WTC11 (cell line): ENCODE measurements around the gene HRC. TPM values are rescaled to one million over a fixed set of nuclear protein-coding genes. Genes with fewer than 3 reads are reported as not detected.

Experiments used
- ATAC-seq: fragments of 200-7000 bp; cut with Tn5 transposase; 2 replicates; pipeline ENCODE4 v1.10.0; 2021; ENCODE audit warnings: mild to moderate bottlenecking, moderate library complexity
- CTCF ChIA-PET: fragments of 300-600 bp; sonication (Branson Sonifier 250); formaldehyde crosslinking; loops from one replicate; lab custom pipeline; 2021; ENCODE audit warnings: antibody characterized with exemption; lab: Charles Lee
- POLR2A ChIA-PET: fragments of 350-600 bp; sonication (Branson Sonifier 250); formaldehyde crosslinking; loops from one replicate; lab custom pipeline; 2021; ENCODE audit warnings: antibody characterized with exemption; lab: Charles Lee
- DNase-seq: peaks from one replicate; pipeline ENCODE4 v3.0.0; 2021; ENCODE audit warnings: low spot score
- H3K27ac Mint-ChIP-seq: 2 replicates; pipeline ENCODE4 v1.8.0; 2021; ENCODE audit warnings: mixed read lengths
- H3K27me3 Mint-ChIP-seq: 2 replicates; pipeline ENCODE4 v1.8.0; 2021; ENCODE audit warnings: low read depth, mild to moderate bottlenecking, moderate library complexity, mixed read lengths
- H3K36me3 Mint-ChIP-seq: 2 replicates; pipeline ENCODE4 v1.8.0; 2021; ENCODE audit warnings: mixed read lengths
- H3K4me1 Mint-ChIP-seq: 2 replicates; pipeline ENCODE4 v1.8.0; 2022; ENCODE audit warnings: mixed read lengths
- H3K4me3 Mint-ChIP-seq: 2 replicates; pipeline ENCODE4 v1.8.0; 2021; ENCODE audit warnings: mild to moderate bottlenecking, moderate library complexity, mixed read lengths
- H3K9me3 Mint-ChIP-seq: 2 replicates; pipeline ENCODE4 v1.8.0; 2021; ENCODE audit warnings: mixed read lengths
- GRHL2 ChIP-seq: fragments of 250-450 bp; sonication (Bioruptor Pico); IDR thresholded peaks from 2 replicates; pipeline ENCODE4 v1.8.0; 2022; ENCODE audit warnings: mild to moderate bottlenecking, moderate library complexity; ENCODE audit not compliant: insufficient replicate concordance, severe bottlenecking
- SP1 ChIP-seq: sonication (generic); formaldehyde crosslinking; conservative IDR thresholded peaks from 2 replicates; pipeline ENCODE4 v1.8.1; 2022; ENCODE audit warnings: missing genetic modification reagents
- total RNA-seq: library from RNA; stranded (reverse); gene quantifications from 3 replicates; pipeline ENCODE4 v1.2.3, GENCODE V29; 2021
- TF ChIP-seq, protein P1 (sequence below): sonication (generic); formaldehyde crosslinking; IDR thresholded peaks from 2 replicates; pipeline ENCODE4 v1.8.0; 2023; ENCODE audit warnings: missing genetic modification reagents, mild to moderate bottlenecking, borderline replicate concordance
- TF ChIP-seq, protein P2 (sequence below): fragments of 250-450 bp; sonication (Bioruptor Pico); IDR thresholded peaks from 2 replicates; pipeline ENCODE4 v2.1.2; 2022; ENCODE audit warnings: mild to moderate bottlenecking, moderate library complexity
- TF ChIP-seq, protein P3 (sequence below): sonication (generic); formaldehyde crosslinking; IDR thresholded peaks from 2 replicates; pipeline ENCODE4 v1.8.0; 2022; ENCODE audit warnings: mild to moderate bottlenecking, missing genetic modification reagents
- TF ChIP-seq, protein P4 (sequence below): sonication (generic); formaldehyde crosslinking; IDR thresholded peaks from 2 replicates; pipeline ENCODE4 v1.8.0; 2023; ENCODE audit warnings: mild to moderate bottlenecking, missing genetic modification reagents
- TF ChIP-seq, protein P5 (sequence below): sonication (generic); formaldehyde crosslinking; conservative IDR thresholded peaks from 2 replicates; pipeline ENCODE4 v1.8.1; 2023; ENCODE audit warnings: mild to moderate bottlenecking, low read depth, missing genetic modification reagents, moderate library complexity
- TF ChIP-seq, protein P6 (sequence below): sonication (generic); formaldehyde crosslinking; IDR thresholded peaks from 2 replicates; pipeline ENCODE4 v1.8.0; 2022; ENCODE audit warnings: missing genetic modification reagents

HRC gene
- total RNA-seq, 1 experiment from 2014 or later = 1.9 TPM

DNA sequence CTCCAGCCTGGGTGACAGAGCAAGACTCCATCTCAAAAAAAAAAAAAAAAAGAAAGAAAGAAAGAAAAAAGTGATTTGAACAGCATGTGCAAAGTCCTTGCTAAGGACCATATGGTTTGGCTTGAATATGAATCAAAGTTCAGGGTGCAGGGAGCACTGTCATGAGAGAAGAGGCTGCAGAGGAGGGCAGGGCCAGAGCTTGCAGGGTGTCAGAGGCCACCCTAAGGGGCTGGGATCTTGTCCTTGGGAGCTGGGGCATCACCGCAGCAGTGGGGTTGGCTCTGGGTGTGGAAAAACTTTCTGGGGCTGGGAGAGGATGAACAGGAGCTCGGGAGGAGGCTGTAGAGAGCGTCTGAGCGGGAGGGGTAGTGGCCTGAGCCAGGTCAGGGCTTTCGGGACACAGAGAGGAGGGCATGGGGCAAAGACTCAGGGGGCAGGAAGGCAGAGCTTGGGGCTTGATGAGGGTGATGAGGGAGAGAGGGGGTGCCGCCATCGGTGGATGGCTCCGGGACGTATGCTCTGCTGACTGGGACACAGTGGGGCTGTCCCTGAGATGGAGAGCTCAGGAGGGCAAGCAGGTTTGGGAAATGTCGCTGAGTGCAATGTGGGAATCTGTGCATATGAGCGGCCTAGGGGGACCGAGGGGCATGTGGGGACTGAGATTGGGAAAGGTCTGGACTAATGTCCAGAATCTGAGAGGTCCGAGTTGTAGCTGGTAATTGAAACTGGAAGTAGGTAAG is 5.4 kb upstream of the HRC start (continued):
- TF ChIP-seq, protein P1, sequence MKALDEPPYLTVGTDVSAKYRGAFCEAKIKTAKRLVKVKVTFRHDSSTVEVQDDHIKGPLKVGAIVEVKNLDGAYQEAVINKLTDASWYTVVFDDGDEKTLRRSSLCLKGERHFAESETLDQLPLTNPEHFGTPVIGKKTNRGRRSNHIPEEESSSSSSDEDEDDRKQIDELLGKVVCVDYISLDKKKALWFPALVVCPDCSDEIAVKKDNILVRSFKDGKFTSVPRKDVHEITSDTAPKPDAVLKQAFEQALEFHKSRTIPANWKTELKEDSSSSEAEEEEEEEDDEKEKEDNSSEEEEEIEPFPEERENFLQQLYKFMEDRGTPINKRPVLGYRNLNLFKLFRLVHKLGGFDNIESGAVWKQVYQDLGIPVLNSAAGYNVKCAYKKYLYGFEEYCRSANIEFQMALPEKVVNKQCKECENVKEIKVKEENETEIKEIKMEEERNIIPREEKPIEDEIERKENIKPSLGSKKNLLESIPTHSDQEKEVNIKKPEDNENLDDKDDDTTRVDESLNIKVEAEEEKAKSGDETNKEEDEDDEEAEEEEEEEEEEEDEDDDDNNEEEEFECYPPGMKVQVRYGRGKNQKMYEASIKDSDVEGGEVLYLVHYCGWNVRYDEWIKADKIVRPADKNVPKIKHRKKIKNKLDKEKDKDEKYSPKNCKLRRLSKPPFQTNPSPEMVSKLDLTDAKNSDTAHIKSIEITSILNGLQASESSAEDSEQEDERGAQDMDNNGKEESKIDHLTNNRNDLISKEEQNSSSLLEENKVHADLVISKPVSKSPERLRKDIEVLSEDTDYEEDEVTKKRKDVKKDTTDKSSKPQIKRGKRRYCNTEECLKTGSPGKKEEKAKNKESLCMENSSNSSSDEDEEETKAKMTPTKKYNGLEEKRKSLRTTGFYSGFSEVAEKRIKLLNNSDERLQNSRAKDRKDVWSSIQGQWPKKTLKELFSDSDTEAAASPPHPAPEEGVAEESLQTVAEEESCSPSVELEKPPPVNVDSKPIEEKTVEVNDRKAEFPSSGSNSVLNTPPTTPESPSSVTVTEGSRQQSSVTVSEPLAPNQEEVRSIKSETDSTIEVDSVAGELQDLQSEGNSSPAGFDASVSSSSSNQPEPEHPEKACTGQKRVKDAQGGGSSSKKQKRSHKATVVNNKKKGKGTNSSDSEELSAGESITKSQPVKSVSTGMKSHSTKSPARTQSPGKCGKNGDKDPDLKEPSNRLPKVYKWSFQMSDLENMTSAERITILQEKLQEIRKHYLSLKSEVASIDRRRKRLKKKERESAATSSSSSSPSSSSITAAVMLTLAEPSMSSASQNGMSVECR (CRISPR knock-in tag) = no peak
- TF ChIP-seq, protein P2, sequence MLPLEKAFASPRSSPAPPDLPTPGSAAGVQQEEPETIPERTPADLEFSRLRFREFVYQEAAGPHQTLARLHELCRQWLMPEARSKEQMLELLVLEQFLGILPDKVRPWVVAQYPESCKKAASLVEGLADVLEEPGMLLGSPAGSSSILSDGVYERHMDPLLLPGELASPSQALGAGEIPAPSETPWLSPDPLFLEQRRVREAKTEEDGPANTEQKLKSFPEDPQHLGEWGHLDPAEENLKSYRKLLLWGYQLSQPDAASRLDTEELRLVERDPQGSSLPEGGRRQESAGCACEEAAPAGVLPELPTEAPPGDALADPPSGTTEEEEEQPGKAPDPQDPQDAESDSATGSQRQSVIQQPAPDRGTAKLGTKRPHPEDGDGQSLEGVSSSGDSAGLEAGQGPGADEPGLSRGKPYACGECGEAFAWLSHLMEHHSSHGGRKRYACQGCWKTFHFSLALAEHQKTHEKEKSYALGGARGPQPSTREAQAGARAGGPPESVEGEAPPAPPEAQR (CRISPR knock-in tag) = no peak

DNA sequence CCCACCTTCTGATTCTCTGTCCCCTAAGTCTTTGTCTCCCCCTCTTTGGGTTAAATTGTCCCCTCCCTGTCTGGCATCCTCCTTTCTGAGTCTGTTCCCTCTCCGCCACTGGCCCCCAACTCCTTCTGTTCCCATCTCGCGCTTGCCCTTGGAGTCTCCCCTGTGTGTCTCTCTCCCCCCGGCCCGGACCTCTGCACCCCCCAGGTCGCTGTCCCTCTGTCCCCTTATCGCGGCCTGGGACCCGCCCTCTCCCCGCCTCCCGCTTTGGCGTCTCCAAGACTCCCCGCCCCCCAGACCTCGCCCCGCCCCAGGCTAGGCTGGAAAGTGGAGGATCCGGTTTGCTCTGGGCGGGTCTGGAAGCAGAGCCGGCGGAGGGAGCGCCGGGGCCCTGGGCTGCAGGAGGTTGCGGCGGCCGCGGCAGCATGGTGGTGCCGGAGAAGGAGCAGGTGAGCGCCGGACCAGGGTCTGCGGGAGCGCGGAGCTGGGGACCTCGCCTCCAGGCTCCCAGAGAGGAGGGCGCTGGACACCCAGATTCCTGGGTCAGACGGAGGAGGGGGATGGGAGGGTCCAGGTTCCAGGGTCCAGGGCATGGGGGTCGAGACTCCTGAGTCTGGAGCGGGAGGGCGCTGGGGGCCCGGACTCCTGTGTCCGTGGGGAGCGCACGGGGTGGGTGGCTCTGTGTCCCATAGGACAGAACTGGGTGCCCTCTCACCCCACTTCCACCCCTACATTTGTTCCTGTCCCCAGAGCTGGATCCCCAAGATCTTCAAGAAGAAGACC is 2.4 kb upstream of the HRC start, which contains the start of gene TRPM4:
Gene TRPM4 (plus strand): TSS at position 348 of the 780 bp plus-strand sequence. CDS start 75 bp downstream, at position 423.
- POLR2A ChIA-PET = interaction anchor here (0.7 kb wide), 1 partner anchor 8 kb away, joined by 3 read pairs; no protein-coding TSS in a partner anchor
- H3K9me3 Mint-ChIP-seq = peaks cover 14% of the 10 kb centered on the region
- peak within 1 kb of the TSS; percentile 34; the same call in 1 of the 2 replicates for H3K27ac Mint-ChIP-seq
- TF ChIP-seq GRHL2 = no peak
- peak; percentile 65; the same call in 1 of the 2 replicates for TF ChIP-seq SP1 (CRISPR knock-in tag)
- TF ChIP-seq, protein P3, sequence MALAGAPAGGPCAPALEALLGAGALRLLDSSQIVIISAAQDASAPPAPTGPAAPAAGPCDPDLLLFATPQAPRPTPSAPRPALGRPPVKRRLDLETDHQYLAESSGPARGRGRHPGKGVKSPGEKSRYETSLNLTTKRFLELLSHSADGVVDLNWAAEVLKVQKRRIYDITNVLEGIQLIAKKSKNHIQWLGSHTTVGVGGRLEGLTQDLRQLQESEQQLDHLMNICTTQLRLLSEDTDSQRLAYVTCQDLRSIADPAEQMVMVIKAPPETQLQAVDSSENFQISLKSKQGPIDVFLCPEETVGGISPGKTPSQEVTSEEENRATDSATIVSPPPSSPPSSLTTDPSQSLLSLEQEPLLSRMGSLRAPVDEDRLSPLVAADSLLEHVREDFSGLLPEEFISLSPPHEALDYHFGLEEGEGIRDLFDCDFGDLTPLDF (CRISPR knock-in tag) = 0 out of 2 replicates have a peak, but pooled peaks have one; percentile 54
- TF ChIP-seq, protein P4, sequence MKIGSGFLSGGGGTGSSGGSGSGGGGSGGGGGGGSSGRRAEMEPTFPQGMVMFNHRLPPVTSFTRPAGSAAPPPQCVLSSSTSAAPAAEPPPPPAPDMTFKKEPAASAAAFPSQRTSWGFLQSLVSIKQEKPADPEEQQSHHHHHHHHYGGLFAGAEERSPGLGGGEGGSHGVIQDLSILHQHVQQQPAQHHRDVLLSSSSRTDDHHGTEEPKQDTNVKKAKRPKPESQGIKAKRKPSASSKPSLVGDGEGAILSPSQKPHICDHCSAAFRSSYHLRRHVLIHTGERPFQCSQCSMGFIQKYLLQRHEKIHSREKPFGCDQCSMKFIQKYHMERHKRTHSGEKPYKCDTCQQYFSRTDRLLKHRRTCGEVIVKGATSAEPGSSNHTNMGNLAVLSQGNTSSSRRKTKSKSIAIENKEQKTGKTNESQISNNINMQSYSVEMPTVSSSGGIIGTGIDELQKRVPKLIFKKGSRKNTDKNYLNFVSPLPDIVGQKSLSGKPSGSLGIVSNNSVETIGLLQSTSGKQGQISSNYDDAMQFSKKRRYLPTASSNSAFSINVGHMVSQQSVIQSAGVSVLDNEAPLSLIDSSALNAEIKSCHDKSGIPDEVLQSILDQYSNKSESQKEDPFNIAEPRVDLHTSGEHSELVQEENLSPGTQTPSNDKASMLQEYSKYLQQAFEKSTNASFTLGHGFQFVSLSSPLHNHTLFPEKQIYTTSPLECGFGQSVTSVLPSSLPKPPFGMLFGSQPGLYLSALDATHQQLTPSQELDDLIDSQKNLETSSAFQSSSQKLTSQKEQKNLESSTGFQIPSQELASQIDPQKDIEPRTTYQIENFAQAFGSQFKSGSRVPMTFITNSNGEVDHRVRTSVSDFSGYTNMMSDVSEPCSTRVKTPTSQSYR (CRISPR knock-in tag) = 0 out of 2 replicates have a peak, but pooled peaks have one; percentile 57
- TF ChIP-seq, protein P5, sequence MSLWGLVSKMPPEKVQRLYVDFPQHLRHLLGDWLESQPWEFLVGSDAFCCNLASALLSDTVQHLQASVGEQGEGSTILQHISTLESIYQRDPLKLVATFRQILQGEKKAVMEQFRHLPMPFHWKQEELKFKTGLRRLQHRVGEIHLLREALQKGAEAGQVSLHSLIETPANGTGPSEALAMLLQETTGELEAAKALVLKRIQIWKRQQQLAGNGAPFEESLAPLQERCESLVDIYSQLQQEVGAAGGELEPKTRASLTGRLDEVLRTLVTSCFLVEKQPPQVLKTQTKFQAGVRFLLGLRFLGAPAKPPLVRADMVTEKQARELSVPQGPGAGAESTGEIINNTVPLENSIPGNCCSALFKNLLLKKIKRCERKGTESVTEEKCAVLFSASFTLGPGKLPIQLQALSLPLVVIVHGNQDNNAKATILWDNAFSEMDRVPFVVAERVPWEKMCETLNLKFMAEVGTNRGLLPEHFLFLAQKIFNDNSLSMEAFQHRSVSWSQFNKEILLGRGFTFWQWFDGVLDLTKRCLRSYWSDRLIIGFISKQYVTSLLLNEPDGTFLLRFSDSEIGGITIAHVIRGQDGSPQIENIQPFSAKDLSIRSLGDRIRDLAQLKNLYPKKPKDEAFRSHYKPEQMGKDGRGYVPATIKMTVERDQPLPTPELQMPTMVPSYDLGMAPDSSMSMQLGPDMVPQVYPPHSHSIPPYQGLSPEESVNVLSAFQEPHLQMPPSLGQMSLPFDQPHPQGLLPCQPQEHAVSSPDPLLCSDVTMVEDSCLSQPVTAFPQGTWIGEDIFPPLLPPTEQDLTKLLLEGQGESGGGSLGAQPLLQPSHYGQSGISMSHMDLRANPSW (CRISPR knock-in tag) = no peak
- TF ChIP-seq, protein P6, sequence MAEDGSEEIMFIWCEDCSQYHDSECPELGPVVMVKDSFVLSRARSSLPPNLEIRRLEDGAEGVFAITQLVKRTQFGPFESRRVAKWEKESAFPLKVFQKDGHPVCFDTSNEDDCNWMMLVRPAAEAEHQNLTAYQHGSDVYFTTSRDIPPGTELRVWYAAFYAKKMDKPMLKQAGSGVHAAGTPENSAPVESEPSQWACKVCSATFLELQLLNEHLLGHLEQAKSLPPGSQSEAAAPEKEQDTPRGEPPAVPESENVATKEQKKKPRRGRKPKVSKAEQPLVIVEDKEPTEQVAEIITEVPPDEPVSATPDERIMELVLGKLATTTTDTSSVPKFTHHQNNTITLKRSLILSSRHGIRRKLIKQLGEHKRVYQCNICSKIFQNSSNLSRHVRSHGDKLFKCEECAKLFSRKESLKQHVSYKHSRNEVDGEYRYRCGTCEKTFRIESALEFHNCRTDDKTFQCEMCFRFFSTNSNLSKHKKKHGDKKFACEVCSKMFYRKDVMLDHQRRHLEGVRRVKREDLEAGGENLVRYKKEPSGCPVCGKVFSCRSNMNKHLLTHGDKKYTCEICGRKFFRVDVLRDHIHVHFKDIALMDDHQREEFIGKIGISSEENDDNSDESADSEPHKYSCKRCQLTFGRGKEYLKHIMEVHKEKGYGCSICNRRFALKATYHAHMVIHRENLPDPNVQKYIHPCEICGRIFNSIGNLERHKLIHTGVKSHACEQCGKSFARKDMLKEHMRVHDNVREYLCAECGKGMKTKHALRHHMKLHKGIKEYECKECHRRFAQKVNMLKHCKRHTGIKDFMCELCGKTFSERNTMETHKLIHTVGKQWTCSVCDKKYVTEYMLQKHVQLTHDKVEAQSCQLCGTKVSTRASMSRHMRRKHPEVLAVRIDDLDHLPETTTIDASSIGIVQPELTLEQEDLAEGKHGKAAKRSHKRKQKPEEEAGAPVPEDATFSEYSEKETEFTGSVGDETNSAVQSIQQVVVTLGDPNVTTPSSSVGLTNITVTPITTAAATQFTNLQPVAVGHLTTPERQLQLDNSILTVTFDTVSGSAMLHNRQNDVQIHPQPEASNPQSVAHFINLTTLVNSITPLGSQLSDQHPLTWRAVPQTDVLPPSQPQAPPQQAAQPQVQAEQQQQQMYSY (CRISPR knock-in tag) = peak; percentile 45
- ATAC-seq (peak; percentile 96), DNase-seq (peak; percentile 97)
- CTCF ChIA-PET = interaction anchor here (1.0 to 3.6 kb wide), 3 partner anchors 11 to 53 kb away, joined by 3 to 24 read pairs (median 8); no protein-coding TSS in a partner anchor
- peaks cover 58% of the 10 kb centered on the region for H3K27me3 Mint-ChIP-seq
- H3K4me3 Mint-ChIP-seq = peak within 1 kb of the TSS; percentile 73
- peaks cover 9% of the 10 kb centered on the region; the same call in 1 of the 2 replicates for H3K36me3 Mint-ChIP-seq
- peaks cover 27% of the 10 kb centered on the region for H3K4me1 Mint-ChIP-seq
